Measurements from ENCODE around the gene PASD1. TPM values are rescaled to one million over a fixed set of nuclear protein-coding genes. Genes with fewer than 3 reads are reported as not detected.

The PASD1 gene
- total RNA-seq, 1 experiment from 2014 or later = not detected

GRCh38 chrX:151712253-151712652 lies 148.8 kb downstream of the PASD1 start:
- H3K9me3 ChIP-seq (ENCODE audit: insufficient read depth, low read depth) = no peaks in the 10 kb centered on the region
- no peak overlapping the region for H3K4me3 ChIP-seq
- H3K79me2 ChIP-seq (ENCODE audit: low read depth) = no peaks in the 10 kb centered on the region
- DNase-seq = no peak
- no peaks in the 10 kb centered on the region for H3K36me3 ChIP-seq (ENCODE audit: low read depth)
- POLR2A ChIA-PET (ENCODE audit: unreplicated experiment) = no interaction called here
- intact Hi-C loops (cut with micrococcal nuclease; ENCODE audit: unreplicated experiment) = no loop called here
- H4K20me1 ChIP-seq (ENCODE audit: insufficient read depth) = no peaks in the 10 kb centered on the region
- CTCF ChIA-PET = no interaction called here
- no TSS peak for BruUV-seq (replicated peaks)
- peaks cover 70% of the 10 kb centered on the region for H3K27me3 ChIP-seq (ENCODE audit: insufficient read depth, low read depth)
- no peak for TF ChIP-seq EZH2 (IDR thresholded peaks at IDR 0.05; ENCODE audit: low read depth)
- no peak for TF ChIP-seq CTCF (conservative IDR thresholded peaks at IDR 0.05)
- 0 out of 2 replicates have a peak, but pooled peaks cover 4% of the 10 kb centered on the region for H3K4me1 ChIP-seq (replicated peaks; ENCODE audit: insufficient read depth)
- H3K9me2 ChIP-seq (ENCODE audit: insufficient read depth) = no peaks in the 10 kb centered on the region
- no peak overlapping the region for H2AFZ ChIP-seq
- no peaks in the 10 kb centered on the region for H3F3A ChIP-seq (ENCODE audit: insufficient read depth, low read depth)
- H3K4me2 ChIP-seq = no peak overlapping the region
- no peak overlapping the region for H3K27ac ChIP-seq

GRCh38 chrX:151713849-151714248 lies 150.4 kb downstream of the PASD1 start:
- DNase-seq = peak; percentile 47 to 49
- Histone ChIP-seq H3K4me2 (0 out of 2 replicates have a peak overlapping the region, but pooled peaks have one; percentile 11), H3K79me2 (ENCODE audit: low read depth) (no peaks in the 10 kb centered on the region), H2AFZ (no peak overlapping the region), H3F3A (ENCODE audit: insufficient read depth, low read depth) (no peaks in the 10 kb centered on the region), H3K27ac (no peak overlapping the region), H4K20me1 (ENCODE audit: insufficient read depth) (no peaks in the 10 kb centered on the region), H3K9me3 (ENCODE audit: insufficient read depth, low read depth) (no peaks in the 10 kb centered on the region), H3K27me3 (ENCODE audit: insufficient read depth, low read depth) (peaks cover 59% of the 10 kb centered on the region), H3K36me3 (ENCODE audit: low read depth) (no peaks in the 10 kb centered on the region), H3K9me2 (ENCODE audit: insufficient read depth) (no peaks in the 10 kb centered on the region), H3K4me1 (replicated peaks; ENCODE audit: insufficient read depth) (0 out of 2 replicates have a peak, but pooled peaks cover 4% of the 10 kb centered on the region), H3K4me3 (no peak overlapping the region)
- CTCF ChIA-PET = no interaction called here
- POLR2A ChIA-PET (ENCODE audit: unreplicated experiment) = no interaction called here
- BruUV-seq (replicated peaks) = no TSS peak
- TF ChIP-seq EZH2 (IDR thresholded peaks at IDR 0.05; ENCODE audit: low read depth) = no peak
- TF ChIP-seq CTCF (conservative IDR thresholded peaks at IDR 0.05) = peak; percentile 87
- intact Hi-C loops (cut with micrococcal nuclease; ENCODE audit: unreplicated experiment) = no loop called here

- H4K20me1 ChIP-seq (ENCODE audit: insufficient read depth) = no peaks in the 10 kb centered on the region
- no peaks in the 10 kb centered on the region for H3F3A ChIP-seq (ENCODE audit: insufficient read depth, low read depth)
- no peak overlapping the region for H2AFZ ChIP-seq
- intact Hi-C loops (cut with micrococcal nuclease; ENCODE audit: unreplicated experiment) = no loop called here
- 0 out of 2 replicates have a peak, but pooled peaks cover 4% of the 10 kb centered on the region for H3K4me1 ChIP-seq (replicated peaks; ENCODE audit: insufficient read depth)
- no peaks in the 10 kb centered on the region for H3K79me2 ChIP-seq (ENCODE audit: low read depth)
- TF ChIP-seq EZH2 (IDR thresholded peaks at IDR 0.05; ENCODE audit: low read depth) = no peak
- TF ChIP-seq CTCF (conservative IDR thresholded peaks at IDR 0.05) = no peak
- no peak for DNase-seq
- 0 out of 2 replicates have a peak overlapping the region, but pooled peaks have one; percentile 11 for H3K4me2 ChIP-seq
- peaks cover 54% of the 10 kb centered on the region for H3K27me3 ChIP-seq (ENCODE audit: insufficient read depth, low read depth)
- H3K27ac ChIP-seq = no peak overlapping the region
- H3K9me2 ChIP-seq (ENCODE audit: insufficient read depth) = no peaks in the 10 kb centered on the region
- ChIA-PET POLR2A (ENCODE audit: unreplicated experiment) (no interaction called here), CTCF (no interaction called here)
- H3K9me3 ChIP-seq (ENCODE audit: insufficient read depth, low read depth) = no peaks in the 10 kb centered on the region
- no peak overlapping the region for H3K4me3 ChIP-seq
- no peaks in the 10 kb centered on the region for H3K36me3 ChIP-seq (ENCODE audit: low read depth)
- BruUV-seq (replicated peaks) = no TSS peak
These were observed 150.9 kb downstream of the PASD1 start for GRCh38 chrX:151714362-151714761.

All from PC-9 (cell line).